Activated T-helper 1 cell treated with anti-CD3 and anti-CD28 coated beads, Interleukin-12 subunit alpha, Interleukin-12 subunit beta, Interleukin-2, Interleukin-4 antibody, amounts not matched to agents 30 ng/mL and 10 ng/mL and 1 ng/mL, durations not matched to agents 14 hours and 24 hours and 36 hours (primary cell): ENCODE data around the gene DIAPH2. TPM values are rescaled to one million over a fixed set of nuclear protein-coding genes. Genes with fewer than 3 reads are reported as not detected.

Experiments
- DNase-seq: peaks from one replicate; pipeline ENCODE4 v3.0.0; 2021; ENCODE audit warnings: low spot score
- H3K27ac Mint-ChIP-seq: one replicate; pipeline ENCODE4 v1.8.0; 2021; ENCODE audit warnings: mild to moderate bottlenecking, mixed read lengths
- H3K27me3 Mint-ChIP-seq: one replicate; pipeline ENCODE4 v1.8.0; 2022; ENCODE audit warnings: mild to moderate bottlenecking, moderate library complexity, mixed read lengths; ENCODE audit not compliant: insufficient read depth
- H3K36me3 Mint-ChIP-seq: one replicate; pipeline ENCODE4 v1.8.0; 2021; ENCODE audit warnings: low read depth, mixed read lengths
- H3K4me1 Mint-ChIP-seq: one replicate; pipeline ENCODE4 v1.8.0; 2021; ENCODE audit warnings: low read depth, mixed read lengths
- H3K4me3 Mint-ChIP-seq: one replicate; pipeline ENCODE4 v1.8.0; 2021; ENCODE audit warnings: mild to moderate bottlenecking, moderate library complexity, mixed read lengths
- H3K9me3 Mint-ChIP-seq: one replicate; pipeline ENCODE4 v1.8.0; 2021; ENCODE audit warnings: mixed read lengths
- intact Hi-C: fragments of 100-400 bp; cut with micrococcal nuclease; formaldehyde crosslinking; loops from one replicate; pipeline ENCODE4 v1.15.1; 2024
- total RNA-seq: library from RNA; stranded (reverse); gene quantifications from 2 replicates; pipeline ENCODE4 v1.2.3, GENCODE V29; 2022

Gene DIAPH2
- total RNA-seq = 10.8 and 11.6 TPM in 2 replicates

GRCh38 chrX:96684339-96685209, at the start of gene DIAPH2:
TSS of gene DIAPH2 (plus strand) at chrX:96684842.
- peaks cover 4% of the 10 kb centered on the region for H3K36me3 Mint-ChIP-seq
- H3K4me1 Mint-ChIP-seq = peaks cover 36% of the 10 kb centered on the region
- no peaks in the 10 kb centered on the region for H3K27me3 Mint-ChIP-seq
- DNase-seq = peak; percentile 69
- H3K9me3 Mint-ChIP-seq = no peaks in the 10 kb centered on the region
- peak within 1 kb of the TSS; percentile 95 for H3K27ac Mint-ChIP-seq
- intact Hi-C loops = loop anchor here (5.0 to 10.0 kb wide), 3 partner anchors 38 to 713 kb away; no protein-coding TSS in a partner anchor
- H3K4me3 Mint-ChIP-seq = peak within 1 kb of the TSS; percentile 94

GRCh38 chrX:96650023-96650422, 34.6 kb upstream of the DIAPH2 start:
- intact Hi-C loops = no loop called here
- no peaks in the 10 kb centered on the region for H3K4me1 Mint-ChIP-seq

DNA sequence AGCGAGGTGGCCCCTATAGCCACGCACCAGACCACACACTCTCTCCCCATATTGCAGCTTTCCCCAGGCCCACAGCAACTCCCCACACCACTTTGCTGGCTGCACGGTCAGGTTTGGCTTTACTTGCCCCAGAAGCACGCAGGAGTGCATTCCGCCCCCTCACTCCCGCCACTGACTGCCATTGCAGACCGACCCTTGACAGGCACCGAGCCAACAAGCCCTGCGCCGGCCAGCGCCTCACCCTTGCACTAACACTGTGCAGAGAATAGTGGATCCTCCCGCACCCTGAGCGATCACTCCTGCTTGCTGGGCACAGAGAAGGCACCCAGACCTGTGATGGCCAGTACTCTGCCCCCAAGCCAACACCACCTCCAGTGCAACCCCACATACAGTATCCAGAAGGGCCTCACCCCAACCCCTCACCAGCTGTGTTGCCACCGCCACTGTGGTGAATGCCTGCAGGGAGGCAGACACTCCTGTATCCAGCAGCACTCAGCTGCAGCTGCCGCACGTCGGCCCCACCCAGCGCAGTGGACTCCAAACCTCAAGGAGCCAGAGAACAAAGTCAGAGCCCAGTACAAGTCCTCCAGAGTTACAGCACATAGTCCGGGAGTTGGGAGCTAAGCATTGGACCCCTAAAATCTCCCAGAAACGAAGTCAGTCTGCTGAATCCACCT, 28.6 kb upstream of the DIAPH2 start:
- intact Hi-C loops = no loop called here
- no peaks in the 10 kb centered on the region for H3K27me3 Mint-ChIP-seq
- no peak overlapping the region for H3K4me3 Mint-ChIP-seq
- DNase-seq = no peak
- no peak overlapping the region for H3K27ac Mint-ChIP-seq
- H3K4me1 Mint-ChIP-seq = no peaks in the 10 kb centered on the region
- H3K9me3 Mint-ChIP-seq = no peaks in the 10 kb centered on the region
- H3K36me3 Mint-ChIP-seq = no peaks in the 10 kb centered on the region

More at GRCh38 chrX:96650023-96650422, 34.6 kb upstream of the DIAPH2 start:
- no peaks in the 10 kb centered on the region for H3K9me3 Mint-ChIP-seq
- no peak overlapping the region for H3K27ac Mint-ChIP-seq
- H3K4me3 Mint-ChIP-seq = no peak overlapping the region
- H3K36me3 Mint-ChIP-seq = no peaks in the 10 kb centered on the region
- DNase-seq = no peak
- H3K27me3 Mint-ChIP-seq = no peaks in the 10 kb centered on the region

GRCh38 chrX:96682516-96682915, 2.1 kb upstream of the DIAPH2 start:
- peaks cover 25% of the 10 kb centered on the region for H3K4me1 Mint-ChIP-seq
- DNase-seq = no peak
- H3K4me3 Mint-ChIP-seq = no peak overlapping the region
- H3K27ac Mint-ChIP-seq = no peak overlapping the region
- H3K36me3 Mint-ChIP-seq = no peaks in the 10 kb centered on the region
- no peaks in the 10 kb centered on the region for H3K27me3 Mint-ChIP-seq
- no peaks in the 10 kb centered on the region for H3K9me3 Mint-ChIP-seq
- intact Hi-C loops = loop anchor here (10.0 kb wide), 1 partner anchor 352 kb away; no protein-coding TSS in a partner anchor

- H3K27me3 Mint-ChIP-seq = no peaks in the 10 kb centered on the region
- H3K9me3 Mint-ChIP-seq = no peaks in the 10 kb centered on the region
- intact Hi-C loops = loop anchor here (10.0 kb wide), 1 partner anchor 351 kb away; no protein-coding TSS in a partner anchor
- peaks cover 2% of the 10 kb centered on the region for H3K36me3 Mint-ChIP-seq
- peaks cover 30% of the 10 kb centered on the region for H3K4me1 Mint-ChIP-seq
- H3K27ac Mint-ChIP-seq = peak overlapping the region; percentile 95
- peak overlapping the region; percentile 94 for H3K4me3 Mint-ChIP-seq
- no peak for DNase-seq
Observed at GRCh38 chrX:96683997-96684338, 674 bp upstream of the DIAPH2 start.

GRCh38 chrX:96685210-96686099, 813 bp downstream of the DIAPH2 start:
- DNase-seq = peak; percentile 13
- H3K36me3 Mint-ChIP-seq = peaks cover 4% of the 10 kb centered on the region
- peak overlapping the region; percentile 95 for H3K27ac Mint-ChIP-seq

DNA sequence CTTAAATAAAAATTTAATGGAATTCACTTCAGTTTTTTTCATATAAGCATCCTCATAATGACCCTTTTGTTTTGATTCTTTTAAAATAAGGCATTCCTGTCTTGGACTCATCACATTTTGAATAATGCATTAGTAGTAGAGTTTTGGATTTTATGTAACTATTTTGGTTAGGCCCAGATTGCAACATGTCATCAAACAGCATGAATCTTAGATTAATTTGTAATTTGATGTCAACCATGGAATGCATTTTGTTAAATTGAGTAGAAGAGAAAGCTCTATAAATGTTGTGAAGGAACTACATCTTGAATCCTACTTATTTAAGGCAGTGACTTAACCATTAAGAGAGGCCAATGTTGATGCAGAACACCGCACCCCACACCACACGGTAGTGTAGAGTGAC, 3.1 kb downstream of the DIAPH2 start:
- no peaks in the 10 kb centered on the region for H3K9me3 Mint-ChIP-seq
- no peak for DNase-seq
- no peak overlapping the region for H3K4me3 Mint-ChIP-seq
- peaks cover 31% of the 10 kb centered on the region for H3K4me1 Mint-ChIP-seq
- intact Hi-C loops = loop anchor here (5.0 to 10.0 kb wide), 3 partner anchors 35 to 710 kb away; no protein-coding TSS in a partner anchor
- H3K36me3 Mint-ChIP-seq = peaks cover 4% of the 10 kb centered on the region
- no peak overlapping the region for H3K27ac Mint-ChIP-seq
- no peaks in the 10 kb centered on the region for H3K27me3 Mint-ChIP-seq

More at GRCh38 chrX:96685210-96686099, 813 bp downstream of the DIAPH2 start:
- H3K4me3 Mint-ChIP-seq = peak overlapping the region; percentile 94
- intact Hi-C loops = loop anchor here (5.0 to 10.0 kb wide), 3 partner anchors 37 to 712 kb away; no protein-coding TSS in a partner anchor
- H3K9me3 Mint-ChIP-seq = no peaks in the 10 kb centered on the region
- no peaks in the 10 kb centered on the region for H3K27me3 Mint-ChIP-seq
- H3K4me1 Mint-ChIP-seq = peaks cover 37% of the 10 kb centered on the region

DNA sequence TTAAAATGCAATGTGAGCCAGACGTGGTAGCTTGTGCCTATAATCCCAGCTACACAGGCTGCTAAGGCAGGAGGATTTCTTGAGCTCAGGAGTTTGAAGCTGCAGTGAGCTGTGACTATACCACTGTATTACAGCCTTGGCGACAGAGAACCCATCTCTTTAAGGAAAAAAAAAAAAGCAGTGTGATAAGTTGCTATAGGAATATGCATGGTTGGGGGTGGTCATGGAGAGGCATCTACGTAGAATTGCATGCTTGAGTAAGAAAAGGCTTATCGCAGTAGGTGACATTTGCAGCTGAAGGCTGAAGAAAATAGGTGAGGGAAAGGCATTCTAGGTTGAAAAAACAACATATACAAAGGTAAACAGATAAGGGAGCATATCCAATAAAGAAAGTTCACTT, 4.1 kb downstream of the DIAPH2 start:
- no peaks in the 10 kb centered on the region for H3K27me3 Mint-ChIP-seq
- H3K4me1 Mint-ChIP-seq = peaks cover 29% of the 10 kb centered on the region
- H3K9me3 Mint-ChIP-seq = no peaks in the 10 kb centered on the region
- no peak overlapping the region for H3K27ac Mint-ChIP-seq
- no peak for DNase-seq
- H3K36me3 Mint-ChIP-seq = peaks cover 4% of the 10 kb centered on the region
- no peak overlapping the region for H3K4me3 Mint-ChIP-seq
- intact Hi-C loops = loop anchor here (5.0 to 10.0 kb wide), 3 partner anchors 34 to 709 kb away; no protein-coding TSS in a partner anchor

- intact Hi-C loops = loop anchor here (5.0 to 10.0 kb wide), 3 partner anchors 32 to 707 kb away; no protein-coding TSS in a partner anchor
- Mint-ChIP-seq H3K4me3 (no peak overlapping the region), H3K27ac (no peak overlapping the region), H3K4me1 (peaks cover 29% of the 10 kb centered on the region), H3K9me3 (no peaks in the 10 kb centered on the region), H3K36me3 (peaks cover 4% of the 10 kb centered on the region), H3K27me3 (no peaks in the 10 kb centered on the region)
- no peak for DNase-seq
Observed at GRCh38 chrX:96689991-96690390, 5.3 kb downstream of the DIAPH2 start.

DNA sequence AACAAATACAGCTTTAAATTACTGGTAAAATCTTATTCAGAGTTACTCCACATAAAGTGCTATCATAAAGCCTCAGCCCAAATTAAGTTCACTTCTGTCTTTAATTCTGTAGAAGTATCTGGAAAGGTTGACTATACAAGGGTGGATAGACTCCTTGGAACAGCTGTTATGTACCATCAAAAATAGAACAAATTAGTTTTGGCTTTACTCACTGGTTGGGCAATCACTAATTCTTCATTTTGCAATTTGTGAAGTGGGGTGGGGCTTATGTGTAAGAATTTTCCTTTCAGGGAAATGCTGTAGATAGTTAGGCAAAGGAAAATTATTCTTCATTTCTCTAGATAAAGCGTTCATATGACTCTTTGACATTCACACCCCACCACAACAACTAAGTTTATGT, 7.8 kb downstream of the DIAPH2 start:
- no peaks in the 10 kb centered on the region for H3K9me3 Mint-ChIP-seq
- no peak overlapping the region for H3K4me3 Mint-ChIP-seq
- H3K36me3 Mint-ChIP-seq = peaks cover 4% of the 10 kb centered on the region
- no peak for DNase-seq
- H3K4me1 Mint-ChIP-seq = peaks cover 12% of the 10 kb centered on the region
- no peaks in the 10 kb centered on the region for H3K27me3 Mint-ChIP-seq
- no peak overlapping the region for H3K27ac Mint-ChIP-seq
- intact Hi-C loops = no loop called here

- no peaks in the 10 kb centered on the region for H3K27me3 Mint-ChIP-seq
- peaks cover 4% of the 10 kb centered on the region for H3K36me3 Mint-ChIP-seq
- no peak overlapping the region for H3K4me3 Mint-ChIP-seq
- intact Hi-C loops = no loop called here
- peaks cover 12% of the 10 kb centered on the region for H3K4me1 Mint-ChIP-seq
- H3K27ac Mint-ChIP-seq = no peak overlapping the region
- no peaks in the 10 kb centered on the region for H3K9me3 Mint-ChIP-seq
- DNase-seq = no peak
Observed at GRCh38 chrX:96692890-96693289, 8.2 kb downstream of the DIAPH2 start.

DNA sequence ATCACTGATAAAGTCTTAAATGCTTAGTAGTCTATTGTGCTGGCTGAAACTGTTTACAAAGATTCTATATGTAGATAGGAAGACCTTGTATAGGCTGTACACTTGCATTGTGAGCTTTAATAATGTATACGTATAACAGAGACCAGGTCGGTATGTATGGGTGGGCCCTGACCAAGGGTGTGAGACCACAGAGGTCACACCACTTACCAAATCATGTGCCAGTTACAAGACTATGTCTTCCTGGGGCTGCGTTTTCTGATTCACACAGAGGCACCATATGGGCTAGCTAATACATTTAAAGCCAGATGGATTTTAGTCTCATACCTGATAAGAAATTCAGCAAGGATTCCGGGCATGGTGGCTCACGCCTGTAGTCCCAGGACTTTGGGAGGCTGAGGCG, 8.8 kb downstream of the DIAPH2 start:
- Mint-ChIP-seq H3K27ac (no peak overlapping the region), H3K4me3 (no peak overlapping the region), H3K4me1 (peaks cover 12% of the 10 kb centered on the region), H3K9me3 (no peaks in the 10 kb centered on the region), H3K36me3 (peaks cover 4% of the 10 kb centered on the region), H3K27me3 (no peaks in the 10 kb centered on the region)
- no peak for DNase-seq
- intact Hi-C loops = no loop called here
